ENCODE measurements around the gene LRRC28.
A peak's percentile ranks its signal among the peaks of the same experiment; 100 is the strongest.

The LRRC28 gene

DNA sequence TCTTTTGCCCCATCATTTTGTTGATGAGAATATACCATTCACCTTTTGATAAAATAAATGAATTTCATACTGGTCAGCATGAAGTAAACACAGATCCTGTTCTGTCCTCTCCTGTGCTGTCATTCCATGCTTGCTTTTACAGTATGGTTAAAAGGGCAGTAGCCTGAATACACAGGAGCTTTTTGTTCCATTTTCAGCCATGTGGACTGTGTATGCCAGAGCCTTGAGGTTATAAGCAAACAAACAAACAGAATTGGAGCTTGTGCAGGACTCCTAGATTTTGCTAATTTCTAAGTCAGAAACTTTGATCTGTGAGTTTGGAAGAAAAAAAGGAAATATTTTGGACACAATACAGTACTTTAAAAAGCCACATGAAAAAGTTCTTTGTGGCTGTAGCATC lies 91.9 kb downstream of the LRRC28 start:
- no peak for DNase-seq (ENCODE audit: low read depth in 3 of 3)

- DNase-seq (ENCODE audit: low read depth in 3 of 3), result peak in 1 of 3 donors; percentile 12
Measured at GRCh38 chr15:99343881-99344551, 92.7 kb downstream of the LRRC28 start.

DNA sequence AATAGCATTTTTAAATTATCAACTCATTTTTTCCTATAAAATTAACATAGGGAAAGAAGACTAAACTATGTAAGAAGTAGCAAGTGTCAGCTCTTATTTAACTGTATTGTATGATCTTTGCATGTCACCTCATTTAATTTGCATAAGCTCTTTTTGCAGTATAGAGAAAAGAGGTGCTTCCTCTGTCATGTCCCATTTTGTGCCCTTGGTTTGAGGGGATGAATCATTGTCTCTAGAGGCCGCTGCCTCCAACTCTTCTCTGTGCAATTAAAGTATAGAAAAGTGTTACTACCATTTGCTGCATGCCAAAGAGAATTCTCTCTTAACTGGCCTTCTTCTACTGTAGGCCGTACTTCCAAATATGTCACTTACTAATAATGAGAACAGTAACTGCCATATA lies 93.4 kb downstream of the LRRC28 start:
- DNase-seq (ENCODE audit: low read depth in 3 of 3), result no peak

DNA sequence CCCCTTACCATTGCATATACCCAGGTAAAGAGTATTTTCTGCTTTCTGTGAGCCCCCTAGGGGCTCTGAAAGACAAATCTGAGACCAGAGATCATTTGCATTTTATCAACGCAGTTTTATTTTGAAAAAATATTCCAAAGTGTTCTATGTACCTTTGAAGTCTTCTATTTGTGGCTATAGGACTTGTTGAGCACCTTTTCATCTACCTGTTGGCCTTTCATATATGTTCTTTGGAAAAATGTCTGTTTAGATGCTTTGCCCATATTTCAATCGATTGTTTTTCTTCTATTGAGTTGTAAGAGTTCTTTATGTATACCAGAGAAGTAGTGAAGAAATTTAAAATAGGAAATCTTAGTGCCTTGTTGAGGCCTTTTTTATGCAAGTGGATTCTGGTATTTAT lies 94.0 kb downstream of the LRRC28 start:
- no peak for DNase-seq (ENCODE audit: low read depth in 3 of 3)

DNA sequence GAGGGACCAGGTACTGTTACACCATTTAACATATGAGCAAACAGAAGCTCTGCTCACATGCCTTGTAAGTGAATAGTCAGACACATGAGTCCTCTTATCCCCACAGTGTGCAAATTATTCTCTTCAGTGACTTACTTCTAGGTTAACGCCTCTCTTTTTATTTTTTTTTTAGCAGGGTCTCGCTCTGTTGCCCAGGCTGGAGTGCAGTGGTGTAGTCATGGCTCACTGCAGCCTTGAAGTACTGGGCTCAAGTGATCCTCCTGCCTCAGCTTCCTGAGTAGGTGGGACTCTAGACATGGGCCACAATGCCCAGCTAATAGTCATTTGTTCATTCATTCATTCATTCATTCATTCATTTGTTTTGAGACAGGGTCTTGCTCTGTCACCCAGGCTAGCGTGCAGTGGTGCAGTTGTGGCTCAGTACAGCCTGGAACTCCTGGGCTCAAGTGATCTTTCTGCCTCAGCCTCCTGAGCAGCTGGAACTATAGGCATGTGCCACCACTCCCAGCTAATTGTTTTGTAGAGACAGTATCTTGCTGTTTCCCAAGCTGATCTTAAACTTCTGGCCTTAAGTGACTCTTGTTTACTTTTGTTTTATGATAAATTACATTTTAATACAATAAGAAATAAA lies 94.7 kb downstream of the LRRC28 start:
- no peak for DNase-seq (ENCODE audit: low read depth in 3 of 3)

DNA sequence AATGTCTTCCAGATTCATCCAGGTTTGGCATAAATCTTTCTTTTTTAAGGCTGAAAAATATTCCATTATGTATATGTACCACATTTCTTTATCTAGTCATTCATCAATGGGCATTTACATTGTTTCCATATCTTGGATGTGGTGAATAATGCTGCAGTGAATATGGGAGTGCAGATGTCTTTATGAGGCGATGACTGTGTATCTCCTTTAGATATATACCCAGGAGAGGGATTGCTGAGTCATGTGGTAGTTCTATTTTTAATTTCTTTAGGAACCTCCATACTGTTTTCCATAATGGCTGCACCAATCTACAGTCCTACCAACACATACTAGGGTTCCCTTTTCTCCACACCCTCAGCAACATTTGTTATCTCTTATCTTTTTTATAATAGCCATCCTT lies 96.3 kb downstream of the LRRC28 start:
- DNase-seq (ENCODE audit: low read depth in 3 of 3), result no peak

GRCh38 chr15:99348412-99348811 lies 97.1 kb downstream of the LRRC28 start:
- no peak for DNase-seq (ENCODE audit: low read depth in 3 of 3)

GRCh38 chr15:99350408-99350807 lies 99.1 kb downstream of the LRRC28 start:
- DNase-seq (ENCODE audit: low read depth in 3 of 3), result no peak

- no peak for DNase-seq (ENCODE audit: low read depth in 3 of 3)
Measured at GRCh38 chr15:99359769-99360168, 108.5 kb downstream of the LRRC28 start.

DNA sequence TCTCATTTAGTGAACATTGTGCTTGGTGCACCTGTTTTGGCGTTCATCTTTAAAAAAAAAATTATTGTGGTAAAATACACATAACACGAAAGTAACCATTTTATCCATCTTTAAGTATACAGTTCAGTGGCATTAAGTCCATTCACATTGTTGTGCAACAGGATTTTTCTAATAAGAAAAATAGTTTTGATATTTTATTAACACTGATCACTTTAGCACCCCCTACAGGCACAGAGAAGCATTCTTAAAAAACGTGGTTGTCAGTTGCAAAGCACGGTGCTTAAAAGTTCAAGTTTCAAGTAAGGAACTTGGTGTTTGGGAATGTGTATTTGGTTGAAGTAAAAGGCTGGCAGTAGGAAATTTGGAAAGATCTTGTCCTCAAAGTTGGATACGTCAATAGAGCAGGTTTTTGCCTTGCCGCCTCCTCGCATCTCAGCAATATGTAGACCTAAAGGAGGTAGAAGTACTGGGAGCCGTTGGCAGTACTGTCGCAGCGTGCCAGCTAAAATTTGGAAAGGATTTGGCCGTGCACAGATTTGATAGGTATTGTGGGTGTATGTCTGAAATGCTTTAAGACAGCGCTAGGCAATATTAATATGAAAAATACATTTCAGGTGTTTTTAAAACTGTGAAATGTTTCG lies 110.4 kb downstream of the LRRC28 start:
- no peak for DNase-seq (ENCODE audit: low read depth in 3 of 3)

DNA sequence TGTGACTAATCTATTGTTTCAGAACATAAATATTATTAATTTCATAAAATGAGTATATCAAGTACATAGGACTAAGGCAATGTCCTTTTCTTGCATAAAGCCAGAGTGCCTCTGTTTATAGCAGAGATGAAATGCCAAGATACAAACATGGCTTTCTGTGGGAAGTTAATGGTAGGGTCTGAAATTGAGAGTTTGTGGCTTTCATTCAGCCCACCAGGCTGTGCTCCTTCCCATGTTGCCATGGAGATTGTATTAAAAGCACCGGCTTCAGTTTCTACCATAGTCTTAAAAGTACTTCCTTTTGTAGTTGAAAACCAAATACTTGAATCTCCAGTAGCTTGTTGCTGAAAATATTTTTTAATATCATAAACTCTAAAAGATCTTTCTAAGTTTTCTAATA lies 114.0 kb downstream of the LRRC28 start:
- no peak for DNase-seq (ENCODE audit: low read depth in 3 of 3)

- no peak for DNase-seq (ENCODE audit: low read depth in 3 of 3)
Measured at GRCh38 chr15:99366013-99366412, 114.7 kb downstream of the LRRC28 start.

DNA sequence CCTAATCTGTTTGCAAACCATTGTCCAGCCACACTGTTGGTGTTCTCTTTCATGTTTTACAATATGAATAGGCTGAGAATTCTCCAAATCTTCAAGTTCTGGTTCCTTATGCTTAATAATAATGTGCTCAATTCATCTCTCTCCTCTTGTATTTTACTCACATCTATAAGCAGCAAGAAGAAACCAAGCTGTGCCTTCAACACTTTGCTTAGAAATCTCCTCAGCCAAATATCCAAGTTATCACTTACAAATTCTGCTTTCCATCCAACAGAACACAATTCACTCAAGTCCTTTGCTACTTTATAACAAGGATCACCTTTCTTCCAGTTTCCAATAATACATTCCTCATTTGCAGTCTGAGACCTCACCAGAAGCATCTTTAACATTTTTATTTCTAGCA lies 117.5 kb downstream of the LRRC28 start:
- DNase-seq (ENCODE audit: low read depth in 3 of 3), result no peak

- no peak for DNase-seq (ENCODE audit: low read depth in 3 of 3)
Measured at GRCh38 chr15:99369196-99369595, 117.9 kb downstream of the LRRC28 start.

- no peak for DNase-seq (ENCODE audit: low read depth in 3 of 3)
Measured at GRCh38 chr15:99371180-99372103, 120.2 kb downstream of the LRRC28 start.

GRCh38 chr15:99385005-99385669 lies 133.9 kb downstream of the LRRC28 start:
- DNase-seq (ENCODE audit: low read depth in 3 of 3), result no peak

DNA sequence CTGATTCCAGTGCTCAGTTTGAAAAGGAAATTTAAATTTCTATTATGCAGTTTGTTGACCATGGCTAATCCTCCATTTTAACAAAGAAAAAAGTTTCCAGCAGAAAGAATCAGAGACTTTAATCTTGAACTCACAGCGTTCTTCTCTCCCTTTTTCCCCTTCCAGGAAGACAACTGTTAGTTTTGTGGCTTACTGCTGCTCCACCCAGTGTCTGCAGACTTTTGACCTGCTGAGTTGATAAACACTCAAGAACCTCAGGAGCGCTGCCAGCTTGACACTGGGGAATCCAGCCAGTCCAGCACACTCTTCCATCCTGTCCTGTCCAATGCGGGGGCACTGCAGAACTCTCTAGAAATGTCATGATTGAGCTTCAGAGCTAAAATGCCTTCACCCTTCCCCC lies 134.6 kb downstream of the LRRC28 start:
- DNase-seq (ENCODE audit: low read depth in 3 of 3), result no peak

GRCh38 chr15:99386391-99386790 lies 135.1 kb downstream of the LRRC28 start:
- DNase-seq (ENCODE audit: low read depth in 3 of 3), result no peak

GRCh38 chr15:99387421-99388168 lies 136.3 kb downstream of the LRRC28 start:
- DNase-seq (ENCODE audit: low read depth in 3 of 3), result no peak

GRCh38 chr15:99390667-99391066 lies 139.4 kb downstream of the LRRC28 start:
- DNase-seq (ENCODE audit: low read depth in 3 of 3), result no peak

GRCh38 chr15:99393641-99394040 lies 142.4 kb downstream of the LRRC28 start:
- no peak for DNase-seq (ENCODE audit: low read depth in 3 of 3)
